DMS 273 (cell line): ENCODE results near the gene RBM19.
A peak's percentile ranks its signal among the peaks of the same experiment; 100 is the strongest.

Source experiments
- DNase-seq: peaks from one replicate; lab custom pipeline; 2025; ENCODE audit not compliant: unreplicated experiment; lab: John Stamatoyannopoulos, UW

The RBM19 gene

DNA sequence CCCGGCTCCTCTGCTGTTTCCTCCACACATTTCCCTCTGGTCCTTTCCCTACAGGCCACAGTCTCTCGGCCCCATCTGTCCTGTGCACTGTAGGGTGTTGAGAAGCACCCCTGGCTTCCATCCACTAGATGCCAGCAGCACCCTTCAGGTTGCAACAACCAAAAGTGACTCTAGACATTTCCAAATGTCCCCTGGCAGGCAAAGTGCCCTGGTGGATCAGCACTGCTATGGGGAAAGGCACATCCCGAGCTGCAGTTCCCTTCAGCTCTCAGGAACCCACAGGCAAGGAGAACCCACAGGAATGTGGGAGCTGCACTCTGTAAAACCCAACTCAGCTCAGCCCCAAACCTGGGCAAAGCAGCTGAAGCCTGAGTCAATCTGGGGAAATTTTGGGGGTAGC, 77.0 kb downstream of the RBM19 start:
- DNase-seq: no peak

DNA sequence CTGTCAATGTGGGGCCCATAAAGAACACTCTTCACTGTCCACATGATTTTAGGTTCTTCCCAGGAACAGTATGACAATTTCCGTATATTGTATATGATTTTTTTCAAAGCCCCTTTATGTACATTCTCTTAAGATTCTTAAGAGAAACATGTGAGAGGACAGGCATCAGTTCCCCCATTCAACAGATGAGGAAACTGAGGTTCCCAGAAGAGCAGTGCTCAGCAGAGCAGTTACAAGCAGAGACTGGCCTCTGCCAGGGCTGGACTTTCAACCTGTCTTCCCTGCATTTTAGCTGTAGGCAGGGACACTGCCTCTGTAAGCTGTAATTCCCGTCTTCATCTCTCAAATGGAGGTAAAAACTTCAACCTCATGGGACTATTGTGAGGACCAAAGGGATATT, 77.7 kb downstream of the RBM19 start:
- no peak for DNase-seq

DNA sequence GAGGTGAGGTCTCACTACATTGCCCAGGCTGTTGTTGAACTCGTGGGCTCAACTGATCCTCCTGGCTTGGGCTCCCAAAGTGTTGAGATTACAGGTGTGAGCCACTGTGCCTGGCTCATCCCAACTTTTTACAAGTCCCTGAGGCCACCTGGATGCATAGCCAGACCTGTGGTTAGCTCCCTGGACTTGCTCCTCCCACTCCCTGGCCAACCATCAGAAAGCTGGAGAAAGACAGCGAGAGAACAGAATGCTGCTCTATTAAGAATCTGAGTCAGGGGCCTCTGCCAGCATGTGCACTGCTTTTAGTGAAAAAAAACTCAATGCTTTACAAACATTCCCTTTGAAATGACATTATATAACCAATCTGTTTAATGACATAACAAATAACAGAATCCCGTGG, 78.2 kb downstream of the RBM19 start:
- no peak for DNase-seq

DNA sequence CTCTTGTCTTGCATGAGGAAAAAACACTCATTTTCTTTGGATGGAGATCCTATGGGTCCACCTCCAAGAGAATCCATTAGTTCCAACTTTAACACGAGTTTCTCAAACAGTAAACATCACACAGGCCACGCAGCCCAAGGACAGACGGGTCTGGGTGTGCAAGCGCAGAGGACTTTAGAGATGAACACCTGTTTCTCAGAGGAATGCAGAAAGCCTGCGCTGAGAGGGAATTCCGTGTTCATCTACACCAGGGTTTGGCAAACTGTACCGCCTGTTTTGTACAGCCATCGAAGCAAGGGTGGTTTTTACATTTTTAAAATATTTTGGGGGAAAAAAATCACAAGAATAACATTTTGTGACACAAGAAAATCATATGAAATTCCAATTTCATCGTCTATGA, 79.4 kb downstream of the RBM19 start:
- DNase-seq: no peak

DNA sequence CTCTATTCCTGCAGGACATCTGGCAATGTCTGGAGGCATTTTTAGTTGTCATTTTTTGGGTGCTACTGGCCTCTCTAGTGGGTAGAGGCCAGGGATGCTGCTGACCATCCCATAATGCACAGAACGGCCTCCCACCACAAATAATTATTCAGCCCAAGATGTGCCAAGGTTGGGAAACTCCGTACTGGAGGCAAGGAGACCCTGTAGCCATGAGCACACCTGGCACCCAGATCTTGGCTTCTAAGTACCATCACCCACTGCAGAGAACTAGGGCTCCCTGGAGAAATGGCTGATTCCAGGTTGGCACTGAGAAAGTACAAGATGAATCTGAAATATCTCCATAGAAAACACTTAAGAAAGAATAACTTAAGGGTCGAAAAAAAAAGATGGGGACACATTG, 81.7 kb downstream of the RBM19 start:
- DNase-seq: no peak

DNA sequence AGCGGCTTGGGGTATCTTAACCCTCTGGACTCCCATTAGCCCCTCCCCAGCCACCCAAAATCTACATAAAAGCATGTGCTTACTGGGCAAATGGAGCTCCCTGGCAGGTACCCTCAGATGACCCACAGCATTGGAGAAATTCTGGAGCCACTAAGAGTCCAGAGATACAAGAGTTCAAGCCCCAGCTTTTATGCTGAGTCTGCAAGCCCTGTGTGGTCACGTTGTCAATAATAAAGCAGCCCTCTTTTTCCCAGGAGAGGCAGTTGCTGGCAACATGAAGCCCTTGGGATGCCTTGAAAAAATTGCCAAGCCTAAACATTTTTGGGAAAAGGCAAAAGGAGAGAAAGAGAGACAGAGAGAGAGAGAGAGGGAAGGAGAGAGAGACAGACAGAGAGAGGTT, 83.4 kb downstream of the RBM19 start:
- no peak for DNase-seq

DNA sequence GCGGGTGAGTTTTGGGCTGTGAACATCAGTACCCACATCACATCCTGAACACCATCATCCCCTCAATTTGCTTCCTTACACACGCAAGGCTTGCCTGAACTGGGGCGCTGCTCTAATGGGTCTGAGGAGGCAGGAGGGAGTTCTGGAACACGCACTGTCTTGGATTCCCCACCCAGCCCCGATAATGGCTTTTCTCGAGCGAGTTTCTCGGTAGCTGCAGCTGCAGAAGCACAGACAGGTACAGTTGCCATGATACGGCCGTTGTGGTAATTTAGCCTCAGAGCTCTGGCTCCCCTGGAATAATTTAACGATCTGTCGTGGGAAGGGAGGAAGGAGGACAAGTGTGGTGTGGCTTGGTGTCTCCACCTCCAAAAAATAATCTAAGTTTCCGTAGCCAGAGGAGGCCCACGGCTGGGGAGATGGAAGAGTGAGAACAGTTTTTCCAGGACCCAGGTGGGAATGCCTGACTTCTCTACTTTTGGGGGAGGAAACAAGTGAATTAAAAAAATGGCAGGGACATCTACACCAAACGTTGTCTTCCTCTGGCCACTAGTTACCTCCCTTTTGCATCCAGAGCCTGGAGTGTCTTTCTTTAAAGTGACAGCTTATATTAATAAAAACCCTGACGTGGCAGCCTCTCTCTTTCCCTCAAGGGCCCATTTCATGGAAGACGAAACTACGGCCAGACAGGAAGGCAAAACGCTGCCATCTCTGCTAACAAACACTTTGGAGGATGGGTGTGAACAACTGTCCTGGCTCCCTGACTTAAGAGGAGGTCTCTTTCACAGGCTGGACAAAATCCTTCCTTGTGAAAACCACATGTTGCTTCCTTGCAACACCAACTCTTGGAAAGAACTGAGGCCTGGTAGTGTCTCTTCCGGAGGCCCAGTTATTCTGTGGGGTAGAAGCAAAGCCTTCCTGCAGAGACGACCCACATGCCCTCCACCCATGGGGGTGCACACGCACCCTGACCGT, 84.8 kb downstream of the RBM19 start:
- DNase-seq: no peak

DNA sequence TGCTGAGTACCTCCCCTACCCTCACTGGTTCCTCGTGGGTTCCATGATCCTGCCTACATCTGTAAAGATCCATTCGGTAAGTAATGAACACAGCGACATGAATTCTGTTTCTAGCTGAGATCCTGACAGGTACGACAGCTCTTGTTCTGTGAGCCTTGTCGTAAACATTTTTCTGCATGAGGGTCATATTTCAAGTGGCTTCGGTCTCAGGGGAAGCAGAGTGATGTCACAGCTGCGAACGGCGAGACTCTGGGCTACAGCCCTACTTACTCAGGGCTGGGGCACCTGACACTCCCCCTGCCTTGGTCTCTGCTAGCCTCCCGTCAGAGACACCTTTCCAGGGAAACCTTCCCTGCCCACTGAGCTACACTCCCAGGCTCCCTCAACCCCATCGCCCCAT, 85.8 kb downstream of the RBM19 start:
- DNase-seq: no peak

DNA sequence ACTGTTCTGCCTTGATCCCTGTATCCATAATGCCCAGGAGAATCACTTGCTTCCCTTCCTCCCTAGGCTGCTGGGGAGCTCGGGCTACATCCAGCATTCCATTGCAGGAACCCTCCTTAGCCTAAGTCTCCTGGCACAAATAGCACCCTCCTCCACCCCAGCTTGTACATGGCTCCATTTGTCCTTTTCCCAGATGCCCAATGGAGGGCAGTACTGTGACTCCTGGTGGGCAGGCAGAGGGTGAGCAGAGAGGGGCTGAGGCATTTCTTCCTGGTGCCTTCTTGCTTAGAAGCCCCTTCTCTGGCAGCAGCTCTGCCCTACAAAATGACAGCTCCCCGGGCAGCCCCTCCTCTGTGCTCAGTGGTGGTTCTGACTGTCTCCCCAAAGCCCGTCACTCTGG, 86.5 kb downstream of the RBM19 start:
- no peak for DNase-seq

DNA sequence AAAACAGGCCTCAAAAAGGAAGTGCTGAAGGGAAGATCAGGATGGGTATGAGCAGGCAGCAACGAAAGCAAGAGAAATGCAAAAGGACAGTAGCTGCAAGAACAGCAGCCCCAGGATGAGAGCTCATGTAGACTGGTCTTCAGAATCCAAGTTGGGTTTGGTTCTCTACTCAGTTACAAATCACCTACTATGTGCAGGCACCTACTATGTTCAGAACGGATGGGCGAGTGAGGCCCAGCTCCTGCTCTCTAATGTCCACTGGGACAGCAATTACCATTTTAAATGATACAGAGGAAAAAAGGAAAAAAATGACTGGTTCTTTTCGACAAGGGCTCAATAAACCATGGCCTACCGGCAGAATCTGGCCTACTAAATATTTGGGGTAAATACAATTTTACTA, 88.5 kb downstream of the RBM19 start:
- no peak for DNase-seq

DNA sequence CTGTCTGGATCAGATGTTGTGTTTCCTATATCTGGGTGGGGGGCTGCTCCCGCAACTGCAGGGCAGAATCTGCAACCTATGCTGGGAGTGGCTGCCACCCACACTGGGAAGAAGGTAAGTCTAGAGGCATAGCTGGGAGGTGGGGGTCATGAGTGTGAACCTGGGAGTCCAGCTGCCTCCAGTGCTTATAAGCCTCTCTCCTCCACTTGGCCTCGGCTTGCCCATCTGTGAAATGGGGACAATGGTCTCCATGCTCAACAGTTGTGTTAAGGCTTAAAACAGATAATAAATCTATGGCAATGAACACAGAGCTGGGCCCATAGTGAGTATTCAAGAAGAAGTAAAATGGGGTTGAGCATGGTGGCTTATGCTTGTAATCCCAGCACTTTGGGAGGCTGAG, 90.0 kb downstream of the RBM19 start:
- no peak for DNase-seq

DNA sequence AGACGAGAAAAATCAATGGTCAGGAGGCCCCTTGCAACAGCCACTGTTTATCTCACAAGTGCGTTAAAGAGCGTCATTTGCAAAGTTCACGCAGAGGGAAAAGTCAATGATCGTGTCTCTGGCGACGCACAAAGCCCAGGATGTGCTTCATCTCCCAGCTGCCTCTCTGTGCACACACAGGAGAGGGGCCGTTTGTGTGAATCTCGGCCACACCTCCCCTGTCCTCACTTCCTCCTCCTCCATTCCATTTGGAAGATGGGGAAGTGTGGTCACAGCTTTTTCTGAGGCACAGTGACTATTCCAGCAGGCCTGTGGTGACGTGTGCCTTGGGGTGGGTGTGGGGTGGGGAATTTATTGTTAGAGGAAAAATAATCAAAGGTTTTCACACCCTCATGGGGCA, 90.4 kb downstream of the RBM19 start:
- no peak for DNase-seq

DNA sequence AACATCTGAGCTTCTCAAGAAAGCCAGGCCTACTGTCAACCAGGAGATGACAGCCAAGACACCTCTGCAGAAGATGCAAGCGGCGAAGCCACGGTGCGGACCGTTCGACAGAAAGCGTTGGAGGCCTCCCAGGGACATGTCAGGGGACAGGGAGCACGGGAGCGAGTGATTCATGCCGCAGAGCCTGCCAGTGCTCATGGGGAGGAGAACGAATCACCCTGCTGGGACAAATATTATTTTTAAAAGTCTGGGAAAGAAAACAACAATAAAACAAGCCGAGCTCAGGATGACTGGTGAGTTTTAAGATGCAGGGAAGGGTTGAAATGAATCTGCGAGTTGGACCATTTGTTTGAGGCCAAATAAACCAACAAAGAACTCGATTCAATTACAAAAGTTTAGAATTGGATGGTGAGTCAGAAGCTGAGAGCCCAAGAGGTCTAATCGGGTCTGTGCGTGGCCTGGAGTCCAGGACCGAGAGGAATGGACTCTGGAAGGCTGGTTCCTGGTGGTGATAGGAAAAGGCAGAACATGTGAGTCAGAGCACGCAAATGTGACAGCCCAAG, 91.0 kb downstream of the RBM19 start:
- no peak for DNase-seq

DNA sequence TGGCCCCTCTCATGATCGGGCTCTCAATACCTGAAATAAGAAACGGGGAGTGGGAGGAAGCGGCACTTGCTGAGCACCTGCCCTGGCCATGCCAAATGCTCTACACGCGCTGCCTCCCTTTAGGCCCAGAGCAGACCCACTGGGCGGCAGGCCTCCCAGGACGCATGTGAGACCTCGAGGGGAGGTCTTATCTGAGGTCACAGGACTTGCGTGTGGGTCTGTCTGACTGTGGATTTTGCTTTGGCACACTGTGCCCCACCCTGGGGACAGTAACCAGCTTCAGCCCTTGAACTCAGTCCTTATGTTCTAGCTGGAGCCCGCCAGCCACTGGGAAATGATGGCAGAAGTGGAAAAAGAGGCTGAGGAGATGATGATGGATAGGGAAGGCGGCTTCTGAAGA, 91.8 kb downstream of the RBM19 start:
- no peak for DNase-seq

DNA sequence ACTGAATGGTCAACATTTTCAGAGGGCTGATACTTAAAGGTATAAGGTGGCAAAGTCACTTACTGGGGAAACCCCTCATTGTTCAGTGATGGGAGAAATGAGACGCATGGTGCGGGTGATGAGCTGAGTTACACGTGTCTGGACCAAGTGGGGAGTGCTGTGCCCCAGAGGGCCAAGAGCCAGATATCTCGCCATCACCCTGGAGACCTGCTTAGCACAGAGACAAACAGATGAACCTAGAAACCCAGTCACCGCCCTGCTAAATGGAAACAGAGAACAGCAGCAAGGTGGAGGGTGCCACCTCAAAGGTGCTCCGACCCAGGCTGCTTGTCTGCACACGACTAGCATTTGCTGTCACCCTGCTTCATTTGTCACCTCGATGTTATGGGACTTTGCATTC, 92.4 kb downstream of the RBM19 start:
- no peak for DNase-seq

DNA sequence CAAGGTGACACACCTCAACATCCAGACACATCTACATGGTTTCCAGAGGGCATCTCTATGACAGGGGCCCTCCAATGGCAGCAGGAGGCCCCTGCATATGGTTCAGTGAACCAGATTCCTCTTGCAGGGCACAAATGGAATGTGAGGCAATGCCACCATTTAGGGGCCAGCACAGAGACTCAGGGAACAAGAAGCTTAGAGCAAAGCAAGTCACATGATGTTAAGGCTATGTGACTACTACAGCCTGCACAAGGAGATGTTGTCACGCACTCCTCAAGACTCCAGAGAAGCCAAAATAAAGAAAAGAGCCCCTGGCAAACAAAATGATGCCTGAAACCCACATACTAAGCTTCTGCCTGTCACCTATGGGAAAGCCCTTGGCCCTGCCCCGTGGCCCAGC, 95.2 kb downstream of the RBM19 start:
- DNase-seq: no peak

DNA sequence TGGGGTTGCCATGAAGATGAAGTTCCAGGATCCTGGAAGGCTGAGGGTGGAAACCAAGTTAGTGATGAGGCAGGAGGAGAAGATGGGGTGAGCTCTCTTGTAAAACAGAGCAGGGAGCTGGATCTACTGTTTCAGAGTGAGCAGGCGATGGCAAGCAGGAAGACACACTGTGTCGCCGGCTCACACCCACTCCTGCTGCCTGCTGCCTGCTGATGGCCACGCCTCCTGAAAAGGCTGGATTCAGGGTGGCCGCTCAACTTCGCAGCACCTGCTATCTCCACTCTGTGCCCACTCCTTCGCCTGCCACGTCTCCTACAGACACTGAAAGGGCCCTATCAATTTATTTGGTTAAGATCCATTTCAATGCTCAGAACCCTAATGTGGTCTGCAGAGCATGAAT, 96.1 kb downstream of the RBM19 start:
- no peak for DNase-seq

DNA sequence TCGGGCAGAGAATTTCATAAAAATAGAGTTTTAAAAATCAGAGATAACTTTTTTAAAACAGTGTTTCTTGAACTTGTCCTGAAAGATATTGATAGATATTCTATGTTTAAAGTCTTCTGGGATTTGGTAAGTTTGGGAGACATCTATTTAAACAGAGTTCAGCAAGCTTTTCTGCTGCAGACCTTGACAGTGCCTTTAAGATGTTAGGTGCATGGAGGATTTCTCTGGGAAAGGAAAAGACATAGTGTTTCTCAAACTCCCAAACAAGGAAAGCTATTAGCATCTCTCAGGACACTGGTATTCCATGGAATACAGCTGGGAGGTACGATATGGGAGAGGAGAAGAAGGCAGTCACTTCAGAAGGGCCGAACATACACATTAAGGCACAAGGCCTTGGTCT, 97.8 kb downstream of the RBM19 start:
- DNase-seq: no peak

DNA sequence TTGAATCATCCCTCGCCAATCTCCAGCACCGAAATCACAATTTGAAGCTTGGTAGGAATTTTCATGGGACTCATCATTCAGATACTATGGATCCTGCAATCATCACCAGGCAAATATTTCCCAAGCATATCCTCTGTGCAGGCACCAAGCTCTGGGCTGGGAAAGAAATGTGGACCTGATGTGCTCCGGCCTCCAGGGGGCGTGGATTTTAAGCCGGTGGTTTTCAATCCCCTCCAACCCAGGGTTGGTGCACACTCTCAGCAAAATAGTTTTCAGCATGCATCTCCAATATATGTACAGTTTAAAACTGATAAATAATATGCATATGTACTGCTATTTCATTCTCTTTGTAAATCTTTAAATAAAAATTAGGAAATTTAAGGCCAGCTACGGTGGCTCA, 98.9 kb downstream of the RBM19 start:
- DNase-seq: peak; percentile 20

DNA sequence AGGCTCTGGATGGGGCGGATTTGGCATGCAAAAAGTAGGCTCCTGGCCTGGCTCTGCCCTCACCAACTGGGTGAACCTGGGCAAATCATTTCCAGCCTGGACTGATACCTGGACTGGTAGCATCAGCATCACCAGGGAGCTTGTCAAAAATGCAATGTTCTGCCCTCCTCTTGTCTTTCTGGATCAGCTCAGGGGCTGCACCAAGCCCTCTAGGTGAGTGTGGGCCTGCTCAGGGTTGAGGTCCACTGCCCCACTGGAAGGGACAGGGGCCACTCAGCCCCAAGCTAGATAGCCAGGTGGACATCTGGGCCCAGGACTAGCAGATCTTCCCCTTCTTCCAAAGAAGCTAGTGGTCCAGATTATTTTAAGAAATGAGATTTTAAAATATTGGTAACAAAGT, 99.6 kb downstream of the RBM19 start:
- no peak for DNase-seq

DNA sequence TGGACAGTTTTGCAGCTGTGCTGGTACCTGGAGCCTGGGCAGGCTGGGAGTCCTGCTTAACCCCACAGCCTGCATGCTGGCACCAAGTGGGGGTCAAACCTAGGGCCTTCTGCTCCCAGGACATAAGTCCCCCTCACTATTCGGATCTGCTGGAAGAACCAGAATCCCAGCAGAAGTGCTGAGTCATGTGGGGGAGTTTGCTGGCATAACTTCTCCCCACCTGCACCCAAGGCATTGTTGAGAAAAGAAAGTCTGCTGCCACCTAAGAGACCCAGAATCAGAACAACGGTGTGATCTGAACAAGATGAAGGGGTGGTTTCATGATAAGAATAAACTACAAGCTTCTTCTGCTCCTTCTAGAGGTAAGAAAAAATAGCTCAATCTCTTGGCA, 102.7 kb downstream of the RBM19 start:
- DNase-seq: no peak

DNA sequence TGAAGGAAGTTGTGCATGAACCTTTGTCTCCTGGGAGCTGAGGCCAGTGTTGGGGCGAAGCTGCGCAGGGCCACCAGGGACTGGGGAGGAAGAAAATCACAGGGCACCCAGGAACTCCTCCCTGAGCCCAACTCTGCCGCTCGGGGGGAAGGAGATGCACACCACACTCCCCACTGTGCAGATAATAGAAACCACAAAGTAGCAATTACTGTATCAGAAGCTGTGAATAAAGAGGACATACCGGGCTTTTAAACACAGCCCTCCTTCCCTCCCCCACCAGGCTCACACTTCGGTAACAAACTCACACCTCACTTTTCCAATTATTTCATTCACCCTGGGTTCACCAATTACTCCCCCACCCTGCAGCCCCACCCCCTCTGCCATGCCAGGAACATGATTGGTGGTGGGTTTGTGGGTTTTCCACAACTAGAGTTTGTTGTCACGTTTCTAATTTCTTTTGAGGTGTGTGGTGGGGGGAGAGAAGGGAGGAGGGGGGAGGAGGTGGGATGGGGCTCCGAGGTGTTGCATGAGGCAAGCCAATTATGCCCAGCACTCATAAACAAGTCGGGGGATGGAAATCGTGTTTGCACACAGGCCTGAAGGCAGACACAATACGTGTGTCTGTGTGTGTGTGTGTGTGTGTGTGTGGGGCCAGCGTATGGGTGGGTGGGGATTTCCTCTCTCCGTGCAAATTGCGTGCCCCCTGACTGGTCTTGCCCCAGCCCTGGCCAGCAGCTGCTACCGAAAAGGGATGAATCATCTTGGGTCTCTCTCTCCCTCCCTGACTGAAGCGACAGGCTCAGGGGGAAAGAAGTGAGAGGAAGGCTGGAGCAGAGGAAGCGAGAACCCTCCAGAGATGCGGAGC, 103.3 kb downstream of the RBM19 start:
- DNase-seq: no peak
